H9 (cell line): ENCODE data around the gene WASF3. TPM values are rescaled to one million over a fixed set of nuclear protein-coding genes. Genes with fewer than 3 reads are reported as not detected.

ENCODE experiments used
- DNase-seq: peaks from one replicate; pipeline ENCODE4 v3.0.0-alpha.2; 2017
- H2AFZ ChIP-seq: one replicate; pipeline ENCODE4 v1.6.1; 2013; ENCODE audit warnings: mild to moderate bottlenecking, low read length, control low read depth, moderate library complexity
- H2AK5ac ChIP-seq: 2 replicates; pipeline ENCODE4 v1.6.1; 2013; ENCODE audit warnings: low read length, control low read depth, mixed read lengths; ENCODE audit not compliant: insufficient read length
- H2BK120ac ChIP-seq: one replicate; pipeline ENCODE4 v1.6.1; 2013; ENCODE audit warnings: low read depth, mild to moderate bottlenecking, low read length, control low read depth, inconsistent platforms; ENCODE audit not compliant: poor library complexity, severe bottlenecking
- H2BK12ac ChIP-seq: 2 replicates; pipeline ENCODE4 v1.6.1; 2013; ENCODE audit warnings: low read length, control low read depth, mixed read lengths, low read depth; ENCODE audit not compliant: insufficient read length
- H2BK15ac ChIP-seq: 2 replicates; pipeline ENCODE4 v1.6.1; 2013; ENCODE audit warnings: low read depth, low read length, control low read depth
- H2BK20ac ChIP-seq: one replicate; pipeline ENCODE4 v1.6.1; 2013; ENCODE audit warnings: low read depth, mild to moderate bottlenecking, low read length, control low read depth, inconsistent platforms; ENCODE audit not compliant: poor library complexity, severe bottlenecking
- H2BK5ac ChIP-seq: 2 replicates; pipeline ENCODE4 v1.6.1; 2013; ENCODE audit warnings: low read length, control low read depth, mixed read lengths; ENCODE audit not compliant: insufficient read length
- H3K14ac ChIP-seq: 2 replicates; pipeline ENCODE4 v1.6.1; 2013; ENCODE audit warnings: low read length, control low read depth; ENCODE audit not compliant: insufficient read depth
- H3K18ac ChIP-seq: 2 replicates; pipeline ENCODE4 v1.6.1; 2013; ENCODE audit warnings: low read depth, mild to moderate bottlenecking, mixed read lengths, low read length, control low read depth; ENCODE audit not compliant: insufficient read length
- H3K23ac ChIP-seq: 2 replicates; pipeline ENCODE4 v1.6.1; 2013; ENCODE audit warnings: low read length, control low read depth, mixed read lengths, low read depth; ENCODE audit not compliant: insufficient read length
- H3K23me2 ChIP-seq: 2 replicates; pipeline ENCODE4 v1.6.1; 2013; ENCODE audit warnings: low read depth, mild to moderate bottlenecking, mixed read lengths, low read length, control low read depth; ENCODE audit not compliant: insufficient read length, poor library complexity, severe bottlenecking
- H3K27ac ChIP-seq: 2 replicates; pipeline ENCODE4 v1.5.1; 2013; ENCODE audit warnings: low read length, control low read depth, mixed read lengths, low read depth; ENCODE audit not compliant: insufficient read length
- H3K27me3 ChIP-seq: 2 replicates; pipeline ENCODE4 v1.6.1; 2013; ENCODE audit warnings: low read length, control low read depth, inconsistent platforms; ENCODE audit not compliant: insufficient read depth
- H3K4ac ChIP-seq: 2 replicates; pipeline ENCODE4 v1.6.1; 2013; ENCODE audit warnings: low read depth, mild to moderate bottlenecking, control low read depth, inconsistent platforms, low read length, moderate library complexity
- H3K4me1 ChIP-seq: 2 replicates; pipeline ENCODE4 v1.6.1; 2013; ENCODE audit warnings: low read length, control low read depth, inconsistent platforms; ENCODE audit not compliant: insufficient read depth
- H3K4me2 ChIP-seq: 2 replicates; pipeline ENCODE4 v1.6.1; 2013; ENCODE audit warnings: low read length, control low read depth, mixed read lengths; ENCODE audit not compliant: insufficient read length, insufficient read depth
- H3K56ac ChIP-seq: 2 replicates; pipeline ENCODE4 v1.6.1; 2013; ENCODE audit warnings: low read depth, mild to moderate bottlenecking, mixed read lengths, low read length, control low read depth; ENCODE audit not compliant: insufficient read length
- H3K79me1 ChIP-seq: 2 replicates; pipeline ENCODE4 v1.6.1; 2013; ENCODE audit warnings: low read depth, mild to moderate bottlenecking, moderate library complexity, low read length, control low read depth, inconsistent platforms; ENCODE audit not compliant: insufficient read depth, poor library complexity, severe bottlenecking
- H3K79me2 ChIP-seq: 2 replicates; pipeline ENCODE4 v1.6.1; 2013; ENCODE audit warnings: low read length, control low read depth, inconsistent platforms; ENCODE audit not compliant: insufficient read depth
- H3K9ac ChIP-seq: 2 replicates; pipeline ENCODE4 v1.6.1; 2013; ENCODE audit warnings: low read length, control low read depth, mixed read lengths; ENCODE audit not compliant: insufficient read length; ENCODE audit errors: extremely low read depth
- H3K9me3 ChIP-seq: one replicate; pipeline ENCODE4 v1.6.1; 2013; ENCODE audit warnings: low read depth, low read length, inconsistent platforms; ENCODE audit not compliant: control insufficient read depth
- H3T11ph ChIP-seq: one replicate; pipeline ENCODE4 v1.6.1; 2013; ENCODE audit warnings: mild to moderate bottlenecking, low read length, control low read depth, inconsistent platforms
- H4K20me1 ChIP-seq: one replicate; pipeline ENCODE4 v1.6.1; 2013; ENCODE audit not compliant: control insufficient read depth, insufficient read length, insufficient read depth
- H4K5ac ChIP-seq: 2 replicates; pipeline ENCODE4 v1.6.1; 2013; ENCODE audit warnings: low read depth, mild to moderate bottlenecking, mixed read lengths, low read length, control low read depth; ENCODE audit not compliant: insufficient read length
- H4K8ac ChIP-seq: replicated peaks from 2 replicates; pipeline ENCODE4 v1.6.1; 2013; ENCODE audit warnings: low read length, control low read depth, mixed read lengths, low read depth; ENCODE audit not compliant: insufficient read length
- H4K91ac ChIP-seq: 2 replicates; pipeline ENCODE4 v1.6.1; 2013; ENCODE audit warnings: low read depth, mild to moderate bottlenecking, moderate library complexity, mixed read lengths, low read length, control low read depth; ENCODE audit not compliant: insufficient read length
- H3K27ac Mint-ChIP-seq, 3 experiments: 2 replicates in 2 of 3; 3 replicates in 1 of 3; pipeline ENCODE4 v1.8.0; 2020 to 2021; ENCODE audit warnings: mixed read lengths in 3 of 3, mild to moderate bottlenecking in 1 of 3, moderate library complexity in 1 of 3
- H3K27me3 Mint-ChIP-seq: 2 replicates; pipeline ENCODE4 v1.8.0; 2021; ENCODE audit warnings: low read depth, mild to moderate bottlenecking, moderate library complexity, mixed read lengths
- H3K36me3 Mint-ChIP-seq, 3 experiments: 2 replicates in 2 of 3; 3 replicates in 1 of 3; pipeline ENCODE4 v1.8.0; 2020 to 2021; ENCODE audit warnings: low read depth in 3 of 3, mixed read lengths in 3 of 3; ENCODE audit not compliant: insufficient read depth in 1 of 3
- H3K4me1 Mint-ChIP-seq, 2 experiments: 2 replicates each; pipeline ENCODE4 v1.8.0; 2020; ENCODE audit warnings: mixed read lengths in 2 of 2
- H3K4me3 Mint-ChIP-seq, 2 experiments: 2 replicates in 1 of 2; 3 replicates in 1 of 2; pipeline ENCODE4 v1.8.0; 2020 to 2021; ENCODE audit warnings: mild to moderate bottlenecking in 2 of 2, mixed read lengths in 2 of 2, moderate library complexity in 1 of 2
- H3K9me3 Mint-ChIP-seq, 2 experiments: 2 replicates in 1 of 2; 3 replicates in 1 of 2; pipeline ENCODE4 v1.8.0; 2020; ENCODE audit warnings: mild to moderate bottlenecking in 2 of 2, mixed read lengths in 2 of 2, moderate library complexity in 1 of 2
- WGBS: extraction: QIAGEN DNeasy Blood & Tissue Kit; methylation state at CpG from one replicate; pipeline ENCODE4 v1.1.7; 2013; ENCODE audit warnings: missing lambda C conversion rate, low lambda C conversion rate, mixed read lengths; ENCODE audit not compliant: insufficient read length; ENCODE audit errors: extremely low coverage; 5-methylcytosine and 5-hydroxymethylcytosine counted together
- total RNA-seq: library from RNA; stranded (reverse); gene quantifications from 2 replicates; pipeline ENCODE4 v1.2.1, GENCODE V29; 2021
- TF ChIP-seq, protein P1 (sequence below): fragments of 200-600 bp; sonication (generic); conservative IDR thresholded peaks from 3 replicates; pipeline ENCODE4 v1.8.0; 2021; ENCODE audit warnings: antibody characterized with exemption, mild to moderate bottlenecking

Gene WASF3
- total RNA-seq, 1 experiment from 2014 or later, result 22.2 TPM

GRCh38 chr13:26601669-26602068 lies 44.2 kb downstream of the WASF3 start:
- Histone ChIP-seq H3T11ph (no peak overlapping the region), H3K79me1 (peaks cover 3% of the 10 kb centered on the region), H3K27me3 (no peaks in the 10 kb centered on the region), H4K20me1 (no peaks in the 10 kb centered on the region), H3K56ac (no peak overlapping the region), H3K4me2 (no peak overlapping the region), H2BK120ac (no peak overlapping the region), H4K5ac (no peak overlapping the region), H3K9ac (no peak overlapping the region), H3K23me2 (no peaks in the 10 kb centered on the region), H3K4me1 (peaks cover 3% of the 10 kb centered on the region; the same call in 1 of the 2 replicates), H3K27ac (no peak overlapping the region), H2BK5ac (no peak overlapping the region), H2BK12ac (no peak overlapping the region), H2BK20ac (no peak overlapping the region), H4K91ac (no peak overlapping the region), H2AK5ac (no peak overlapping the region), H2AFZ (no peak overlapping the region), H3K14ac (no peak overlapping the region), H3K4ac (no peak overlapping the region), H2BK15ac (no peak overlapping the region), H3K79me2 (peaks cover 2% of the 10 kb centered on the region; the same call in 1 of the 2 replicates), H3K18ac (no peak overlapping the region), H4K8ac (no peak overlapping the region), H3K23ac (no peak overlapping the region), H3K9me3 (no peaks in the 10 kb centered on the region)
- no peak overlapping the region for H3K27ac Mint-ChIP-seq
- H3K36me3 Mint-ChIP-seq, result peaks cover 0 to 4% (median 4%) of the 10 kb centered on the region in 3 experiments; a peak in 5 of 7 replicates
- TF ChIP-seq, protein P1, sequence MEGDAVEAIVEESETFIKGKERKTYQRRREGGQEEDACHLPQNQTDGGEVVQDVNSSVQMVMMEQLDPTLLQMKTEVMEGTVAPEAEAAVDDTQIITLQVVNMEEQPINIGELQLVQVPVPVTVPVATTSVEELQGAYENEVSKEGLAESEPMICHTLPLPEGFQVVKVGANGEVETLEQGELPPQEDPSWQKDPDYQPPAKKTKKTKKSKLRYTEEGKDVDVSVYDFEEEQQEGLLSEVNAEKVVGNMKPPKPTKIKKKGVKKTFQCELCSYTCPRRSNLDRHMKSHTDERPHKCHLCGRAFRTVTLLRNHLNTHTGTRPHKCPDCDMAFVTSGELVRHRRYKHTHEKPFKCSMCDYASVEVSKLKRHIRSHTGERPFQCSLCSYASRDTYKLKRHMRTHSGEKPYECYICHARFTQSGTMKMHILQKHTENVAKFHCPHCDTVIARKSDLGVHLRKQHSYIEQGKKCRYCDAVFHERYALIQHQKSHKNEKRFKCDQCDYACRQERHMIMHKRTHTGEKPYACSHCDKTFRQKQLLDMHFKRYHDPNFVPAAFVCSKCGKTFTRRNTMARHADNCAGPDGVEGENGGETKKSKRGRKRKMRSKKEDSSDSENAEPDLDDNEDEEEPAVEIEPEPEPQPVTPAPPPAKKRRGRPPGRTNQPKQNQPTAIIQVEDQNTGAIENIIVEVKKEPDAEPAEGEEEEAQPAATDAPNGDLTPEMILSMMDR, result 0 out of 3 replicates have a peak, but pooled peaks have one; percentile 17
- WGBS, result no CpG with 5 or more reads among the region's 2 CpGs
- H3K9me3 Mint-ChIP-seq, result peaks cover 4 to 6% of the 10 kb centered on the region in 2 experiments; a peak in 4 of 5 replicates
- H3K4me3 Mint-ChIP-seq, result no peak overlapping the region
- no peak for DNase-seq
- H3K4me1 Mint-ChIP-seq, result peaks cover 21 to 23% of the 10 kb centered on the region in 2 experiments
- no peaks in the 10 kb centered on the region for H3K27me3 Mint-ChIP-seq
